22Rv1 (cell line): ENCODE data around the gene CCL16.

Experiments
- H3K27ac ChIP-seq: fragments of 450-650 bp; 2 replicates; pipeline ENCODE4 v1.5.1; 2017
- ZFX ChIP-seq: fragments of 450-650 bp; IDR thresholded peaks from 2 replicates; pipeline ENCODE4 v1.6.1; 2017; ENCODE audit warnings: antibody characterized with exemption, borderline replicate concordance
- TF ChIP-seq, protein P1 (sequence below): fragments of 450-650 bp; IDR thresholded peaks from 2 replicates; pipeline ENCODE4 v1.5.1; 2017; ENCODE audit warnings: mild to moderate bottlenecking

The CCL16 gene

DNA sequence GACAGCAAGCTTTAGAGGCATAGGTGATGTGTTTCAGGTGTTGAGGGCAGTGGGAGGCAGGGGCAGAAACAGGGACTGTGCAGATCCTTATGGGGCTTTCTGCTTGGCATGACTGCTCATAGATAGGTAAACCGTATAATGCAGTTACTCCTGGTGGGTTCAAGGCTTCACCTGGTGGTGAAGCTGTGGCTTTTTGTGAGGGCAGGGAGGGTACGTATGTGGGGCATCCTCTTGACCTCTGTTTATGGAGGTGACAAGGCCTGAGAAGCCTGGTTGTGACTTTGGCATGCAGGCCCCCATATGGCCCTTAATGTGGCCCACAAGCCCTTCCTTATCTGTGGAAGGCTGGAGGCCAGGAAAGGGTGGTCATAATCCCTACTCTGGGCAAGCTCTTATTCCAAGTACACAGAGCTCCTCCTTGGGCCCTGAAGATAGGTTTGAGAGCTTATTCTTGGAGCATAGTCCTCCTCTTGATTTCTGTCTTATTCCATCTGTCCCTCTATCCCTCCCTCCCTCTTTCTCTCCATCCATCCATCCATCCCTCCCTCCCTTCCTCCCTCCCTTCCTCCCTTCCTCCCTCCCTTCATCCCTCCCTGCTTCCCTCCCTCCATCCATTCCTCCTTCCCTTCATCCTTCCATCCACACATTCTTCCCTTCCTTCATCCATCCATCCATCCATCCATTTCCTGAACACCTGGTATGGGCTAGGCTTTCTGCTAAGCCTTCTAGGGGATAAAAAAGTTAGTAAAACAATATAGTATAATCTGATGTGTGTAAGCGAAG, 1.3 kb upstream of the CCL16 start:
- no peak overlapping the region for H3K27ac ChIP-seq
- no peak for TF ChIP-seq ZFX
- TF ChIP-seq, protein P1, sequence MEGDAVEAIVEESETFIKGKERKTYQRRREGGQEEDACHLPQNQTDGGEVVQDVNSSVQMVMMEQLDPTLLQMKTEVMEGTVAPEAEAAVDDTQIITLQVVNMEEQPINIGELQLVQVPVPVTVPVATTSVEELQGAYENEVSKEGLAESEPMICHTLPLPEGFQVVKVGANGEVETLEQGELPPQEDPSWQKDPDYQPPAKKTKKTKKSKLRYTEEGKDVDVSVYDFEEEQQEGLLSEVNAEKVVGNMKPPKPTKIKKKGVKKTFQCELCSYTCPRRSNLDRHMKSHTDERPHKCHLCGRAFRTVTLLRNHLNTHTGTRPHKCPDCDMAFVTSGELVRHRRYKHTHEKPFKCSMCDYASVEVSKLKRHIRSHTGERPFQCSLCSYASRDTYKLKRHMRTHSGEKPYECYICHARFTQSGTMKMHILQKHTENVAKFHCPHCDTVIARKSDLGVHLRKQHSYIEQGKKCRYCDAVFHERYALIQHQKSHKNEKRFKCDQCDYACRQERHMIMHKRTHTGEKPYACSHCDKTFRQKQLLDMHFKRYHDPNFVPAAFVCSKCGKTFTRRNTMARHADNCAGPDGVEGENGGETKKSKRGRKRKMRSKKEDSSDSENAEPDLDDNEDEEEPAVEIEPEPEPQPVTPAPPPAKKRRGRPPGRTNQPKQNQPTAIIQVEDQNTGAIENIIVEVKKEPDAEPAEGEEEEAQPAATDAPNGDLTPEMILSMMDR, result no peak

DNA sequence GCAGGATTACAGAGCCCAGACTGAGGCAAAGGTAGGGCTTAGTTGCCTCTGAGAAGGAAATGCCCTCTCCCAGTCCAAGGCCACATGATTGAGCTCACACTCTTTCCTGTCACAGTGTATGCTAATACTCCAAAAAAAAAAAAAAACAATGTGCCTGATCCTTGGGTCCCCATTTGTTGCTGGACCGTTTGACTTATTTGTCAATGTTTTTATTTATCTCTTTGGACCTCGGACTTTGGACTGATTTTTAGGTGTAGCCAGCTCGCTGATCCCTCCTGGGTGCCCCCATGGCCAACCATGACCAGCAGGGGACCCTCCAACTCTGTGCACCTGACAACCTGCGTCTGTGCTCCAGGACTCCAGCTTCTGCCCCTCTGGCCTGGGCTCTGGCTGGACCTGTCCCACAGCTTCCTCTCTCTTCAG, 622 bp upstream of the CCL16 start:
- TF ChIP-seq, protein P1, result no peak
- no peak for TF ChIP-seq ZFX
- no peak overlapping the region for H3K27ac ChIP-seq

DNA sequence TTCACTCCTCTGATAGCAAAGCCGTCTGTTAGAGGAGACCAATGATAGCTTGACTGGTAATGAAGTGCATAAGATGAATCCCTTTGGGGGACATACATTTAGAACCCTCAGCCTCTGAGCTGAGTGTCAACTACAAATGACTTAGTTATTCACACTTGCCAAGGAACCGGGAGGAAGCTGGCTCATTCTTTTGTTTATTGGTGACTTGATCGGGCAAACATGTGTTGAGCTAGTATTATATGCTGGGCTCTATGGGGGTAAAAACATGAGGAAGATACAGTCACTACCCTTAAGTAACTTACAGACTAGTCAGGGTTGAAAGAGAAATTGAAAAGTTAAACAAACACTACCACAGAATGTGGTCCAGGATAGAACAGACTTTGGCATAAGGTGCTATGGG, 3.0 kb downstream of the CCL16 start:
- H3K27ac ChIP-seq, result no peak overlapping the region
- TF ChIP-seq, protein P1, result no peak
- TF ChIP-seq ZFX, result no peak

DNA sequence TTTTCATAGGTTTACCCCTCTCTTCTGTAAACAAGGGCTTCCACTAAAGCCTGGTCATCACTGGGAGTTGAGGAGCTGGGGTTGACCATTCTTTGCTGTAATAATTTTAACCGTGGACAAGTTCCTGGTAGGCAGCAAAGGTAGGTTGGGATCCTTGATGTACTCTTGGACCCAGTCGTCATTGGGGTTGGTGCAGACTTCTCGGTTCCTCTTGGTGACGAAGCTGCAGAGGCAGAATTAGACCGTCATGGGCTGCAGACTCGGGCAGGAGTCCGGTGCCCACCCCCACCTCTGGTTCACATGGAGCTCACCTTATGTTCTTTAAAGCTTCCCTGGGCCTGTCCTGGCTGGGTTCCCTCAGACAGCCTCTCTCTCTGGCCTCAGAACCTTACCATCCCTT, 3.8 kb downstream of the CCL16 start:
- no peak overlapping the region for H3K27ac ChIP-seq
- TF ChIP-seq, protein P1, result no peak
- no peak for TF ChIP-seq ZFX

DNA sequence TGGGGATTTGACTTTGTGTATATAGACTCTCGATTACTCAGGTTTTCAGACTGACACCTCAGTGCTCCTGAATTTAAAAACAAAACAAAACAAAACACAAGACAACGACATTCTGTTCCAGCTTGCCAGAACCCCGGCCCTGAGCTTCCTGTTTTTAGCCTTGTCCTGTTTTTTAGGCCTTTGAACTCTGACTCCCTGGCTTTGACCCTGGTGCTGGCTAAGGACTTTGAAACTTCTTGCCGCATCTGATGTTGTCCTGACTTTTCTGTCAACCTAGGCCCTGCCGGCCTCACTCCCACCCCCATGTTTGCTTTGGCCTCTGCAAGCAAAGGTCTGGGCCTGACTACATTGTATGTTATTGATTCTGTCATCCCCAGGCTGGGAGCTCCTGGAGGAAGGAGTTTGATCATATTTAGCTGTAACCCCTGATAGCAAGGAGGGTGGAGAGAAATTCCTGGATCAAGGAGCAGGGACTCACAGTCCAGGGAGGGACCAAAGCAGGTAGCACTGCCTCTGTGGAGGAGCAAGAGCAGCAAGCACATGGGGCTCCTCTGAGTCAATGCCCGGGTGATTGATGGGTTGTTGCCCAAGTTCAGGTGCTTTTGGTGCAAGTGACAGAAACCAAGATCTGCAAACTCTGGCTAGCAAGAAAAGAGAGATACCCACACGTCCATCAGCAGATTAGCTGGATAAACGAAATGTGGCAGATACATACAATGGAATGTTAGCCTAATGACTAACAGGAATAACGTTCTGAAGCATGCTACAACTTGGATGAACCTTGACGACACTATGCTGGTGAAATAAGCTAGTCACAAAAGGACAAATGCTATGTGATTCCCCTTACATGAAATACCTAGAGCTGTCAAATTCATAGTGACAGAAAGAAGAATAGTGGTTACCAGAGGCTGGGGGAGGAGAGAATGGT, 7.7 kb downstream of the CCL16 start:
- H3K27ac ChIP-seq, result no peak overlapping the region

DNA sequence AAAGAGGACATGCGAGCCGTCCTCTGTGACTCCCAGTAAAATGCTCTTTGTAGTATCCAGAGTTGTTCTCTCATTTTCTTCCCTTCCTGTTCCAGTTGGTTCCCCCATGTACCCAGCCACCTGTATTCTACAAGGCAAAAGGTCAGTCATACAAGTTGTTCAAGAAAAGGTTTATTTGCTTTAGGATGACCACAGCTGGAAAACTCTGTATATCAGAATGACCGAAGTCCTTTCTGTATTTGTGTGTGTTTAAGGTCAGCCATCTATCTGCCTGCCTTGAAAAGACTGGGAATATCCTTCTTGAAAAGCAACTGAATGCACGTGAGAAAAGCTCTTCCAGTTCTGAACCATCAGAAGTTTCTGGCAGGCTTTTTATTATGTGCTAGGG, 8.4 kb downstream of the CCL16 start:
- TF ChIP-seq ZFX, result no peak
- TF ChIP-seq, protein P1, result no peak
- H3K27ac ChIP-seq, result no peak overlapping the region

More for the DNA sequence above, 7.7 kb downstream of the CCL16 start:
- no peak for TF ChIP-seq ZFX
- TF ChIP-seq, protein P1, result no peak

DNA sequence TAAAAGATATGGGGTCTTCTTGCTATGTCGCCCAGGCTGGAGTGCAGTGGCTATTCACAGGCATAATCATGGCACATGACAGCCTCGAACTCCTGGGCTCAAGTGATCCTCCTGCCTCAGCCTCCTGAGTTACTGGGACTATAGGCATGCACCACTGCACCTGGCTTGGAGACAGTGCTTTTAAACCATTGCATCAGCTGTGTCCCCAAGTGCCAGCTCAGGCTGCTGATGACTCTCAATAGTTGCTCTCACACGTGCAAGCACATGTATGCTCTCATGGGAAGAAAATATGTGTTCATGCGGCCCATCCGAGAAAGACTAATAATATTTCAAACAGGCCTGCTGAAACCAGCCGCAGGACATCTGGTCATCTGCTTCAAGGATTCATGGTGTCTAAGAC, 8.8 kb downstream of the CCL16 start:
- TF ChIP-seq ZFX, result no peak
- TF ChIP-seq, protein P1, result no peak
- H3K27ac ChIP-seq, result no peak overlapping the region
